Parathyroid adenoma (tissue), 2 donors: ENCODE results near the gene IRF2BPL.

Experiments used
- H2AFZ ChIP-seq: fragments of 300-600 bp; sonication (generic); one replicate; pipeline ENCODE4 v1.7.0; 2017; ENCODE audit warnings: antibody characterized with exemption, mild to moderate bottlenecking
- H3K27ac ChIP-seq: fragments of 300-600 bp; sonication (generic); one replicate; pipeline ENCODE4 v1.7.0; 2017
- H3K27me3 ChIP-seq: fragments of 300-600 bp; sonication (generic); one replicate; pipeline ENCODE4 v1.7.0; 2017; ENCODE audit warnings: low read length; ENCODE audit not compliant: control insufficient read depth, insufficient read depth
- H3K36me3 ChIP-seq: fragments of 300-600 bp; sonication (generic); one replicate; pipeline ENCODE4 v1.7.0; 2017; ENCODE audit warnings: low read length; ENCODE audit not compliant: control insufficient read depth, insufficient read depth
- H3K4me1 ChIP-seq: fragments of 300-600 bp; sonication (generic); one replicate; pipeline ENCODE4 v1.7.0; 2017; ENCODE audit warnings: control low read depth
- H3K4me2 ChIP-seq: fragments of 300-600 bp; sonication (generic); one replicate; pipeline ENCODE4 v1.7.0; 2017; ENCODE audit warnings: low read length
- H3K4me3 ChIP-seq: fragments of 300-600 bp; sonication (generic); one replicate; pipeline ENCODE4 v1.7.0; 2017; ENCODE audit warnings: low read depth, low read length
- H3K79me2 ChIP-seq: fragments of 300-600 bp; sonication (generic); one replicate; pipeline ENCODE4 v1.7.0; 2017; ENCODE audit warnings: control low read depth
- H3K9ac ChIP-seq: fragments of 300-600 bp; sonication (generic); one replicate; pipeline ENCODE4 v1.7.0; 2017; ENCODE audit warnings: mild to moderate bottlenecking
- H3K9me3 ChIP-seq: fragments of 300-600 bp; sonication (generic); one replicate; pipeline ENCODE4 v1.7.0; 2017; ENCODE audit warnings: low read length; ENCODE audit not compliant: control insufficient read depth
- TF ChIP-seq, protein P1 (sequence below): fragments of 300-600 bp; sonication (generic); IDR thresholded peaks from one replicate; pipeline ENCODE4 v1.7.0; 2017; ENCODE audit warnings: antibody characterized with exemption, mild to moderate bottlenecking
- donor health status: primary hyperparathyroidism.

The IRF2BPL gene

DNA sequence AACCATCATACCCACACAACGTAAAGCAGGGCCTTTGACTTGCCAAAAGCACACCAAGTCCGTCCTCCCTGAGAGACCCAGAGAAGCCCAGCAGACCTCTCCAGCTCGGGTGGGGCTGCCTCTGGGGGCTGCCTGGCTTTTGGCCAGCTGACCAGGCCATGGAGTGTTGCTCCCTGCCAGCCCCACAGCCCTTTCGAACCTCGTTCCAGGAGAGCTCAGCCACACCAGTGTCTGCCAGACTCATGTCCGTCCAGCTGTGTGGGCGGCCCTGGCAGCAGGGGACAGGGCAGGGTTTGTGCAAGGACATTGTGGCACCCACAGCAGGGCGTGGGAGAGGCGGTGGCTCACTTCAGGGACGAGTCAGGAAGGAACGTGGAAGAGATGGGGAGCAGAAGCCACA is 22.6 kb upstream of the IRF2BPL start:
- Histone ChIP-seq H3K27me3 (no peaks in the 10 kb centered on the region), H3K9me3 (no peaks in the 10 kb centered on the region), H3K4me3 (no peak overlapping the region), H3K36me3 (no peaks in the 10 kb centered on the region), H3K79me2 (no peaks in the 10 kb centered on the region), H3K4me1 (peaks cover 3% of the 10 kb centered on the region), H2AFZ (peak overlapping the region; percentile 73), H3K9ac (no peak overlapping the region), H3K4me2 (no peak overlapping the region), H3K27ac (peak overlapping the region; percentile 42)
- TF ChIP-seq, protein P1, sequence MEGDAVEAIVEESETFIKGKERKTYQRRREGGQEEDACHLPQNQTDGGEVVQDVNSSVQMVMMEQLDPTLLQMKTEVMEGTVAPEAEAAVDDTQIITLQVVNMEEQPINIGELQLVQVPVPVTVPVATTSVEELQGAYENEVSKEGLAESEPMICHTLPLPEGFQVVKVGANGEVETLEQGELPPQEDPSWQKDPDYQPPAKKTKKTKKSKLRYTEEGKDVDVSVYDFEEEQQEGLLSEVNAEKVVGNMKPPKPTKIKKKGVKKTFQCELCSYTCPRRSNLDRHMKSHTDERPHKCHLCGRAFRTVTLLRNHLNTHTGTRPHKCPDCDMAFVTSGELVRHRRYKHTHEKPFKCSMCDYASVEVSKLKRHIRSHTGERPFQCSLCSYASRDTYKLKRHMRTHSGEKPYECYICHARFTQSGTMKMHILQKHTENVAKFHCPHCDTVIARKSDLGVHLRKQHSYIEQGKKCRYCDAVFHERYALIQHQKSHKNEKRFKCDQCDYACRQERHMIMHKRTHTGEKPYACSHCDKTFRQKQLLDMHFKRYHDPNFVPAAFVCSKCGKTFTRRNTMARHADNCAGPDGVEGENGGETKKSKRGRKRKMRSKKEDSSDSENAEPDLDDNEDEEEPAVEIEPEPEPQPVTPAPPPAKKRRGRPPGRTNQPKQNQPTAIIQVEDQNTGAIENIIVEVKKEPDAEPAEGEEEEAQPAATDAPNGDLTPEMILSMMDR, result no peak

DNA sequence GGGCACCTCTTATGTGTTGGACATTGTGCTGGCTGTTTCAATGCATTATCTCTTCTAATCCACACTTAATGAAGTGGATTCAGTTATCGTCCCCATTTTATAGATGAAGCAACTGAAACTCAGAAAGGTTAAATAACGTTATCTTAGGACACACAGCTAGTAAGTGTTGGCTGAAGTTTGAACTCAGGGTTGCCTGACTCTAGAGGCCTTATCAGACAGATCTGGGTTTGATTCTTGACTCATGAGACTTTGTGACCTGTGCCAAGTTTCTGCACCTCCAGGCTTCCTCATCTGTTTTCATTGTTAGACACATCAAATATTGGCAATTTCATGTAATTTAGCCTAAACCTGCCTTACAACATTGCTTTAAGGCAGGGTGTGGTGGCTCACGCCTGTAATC is 18.2 kb upstream of the IRF2BPL start:
- Histone ChIP-seq H3K4me3 (no peak overlapping the region), H3K79me2 (no peaks in the 10 kb centered on the region), H3K36me3 (no peaks in the 10 kb centered on the region), H3K27me3 (no peaks in the 10 kb centered on the region), H3K9ac (no peak overlapping the region), H2AFZ (no peak overlapping the region), H3K27ac (no peak overlapping the region), H3K9me3 (no peaks in the 10 kb centered on the region), H3K4me2 (no peak overlapping the region), H3K4me1 (peaks cover 40% of the 10 kb centered on the region)
- TF ChIP-seq, protein P1, result no peak

DNA sequence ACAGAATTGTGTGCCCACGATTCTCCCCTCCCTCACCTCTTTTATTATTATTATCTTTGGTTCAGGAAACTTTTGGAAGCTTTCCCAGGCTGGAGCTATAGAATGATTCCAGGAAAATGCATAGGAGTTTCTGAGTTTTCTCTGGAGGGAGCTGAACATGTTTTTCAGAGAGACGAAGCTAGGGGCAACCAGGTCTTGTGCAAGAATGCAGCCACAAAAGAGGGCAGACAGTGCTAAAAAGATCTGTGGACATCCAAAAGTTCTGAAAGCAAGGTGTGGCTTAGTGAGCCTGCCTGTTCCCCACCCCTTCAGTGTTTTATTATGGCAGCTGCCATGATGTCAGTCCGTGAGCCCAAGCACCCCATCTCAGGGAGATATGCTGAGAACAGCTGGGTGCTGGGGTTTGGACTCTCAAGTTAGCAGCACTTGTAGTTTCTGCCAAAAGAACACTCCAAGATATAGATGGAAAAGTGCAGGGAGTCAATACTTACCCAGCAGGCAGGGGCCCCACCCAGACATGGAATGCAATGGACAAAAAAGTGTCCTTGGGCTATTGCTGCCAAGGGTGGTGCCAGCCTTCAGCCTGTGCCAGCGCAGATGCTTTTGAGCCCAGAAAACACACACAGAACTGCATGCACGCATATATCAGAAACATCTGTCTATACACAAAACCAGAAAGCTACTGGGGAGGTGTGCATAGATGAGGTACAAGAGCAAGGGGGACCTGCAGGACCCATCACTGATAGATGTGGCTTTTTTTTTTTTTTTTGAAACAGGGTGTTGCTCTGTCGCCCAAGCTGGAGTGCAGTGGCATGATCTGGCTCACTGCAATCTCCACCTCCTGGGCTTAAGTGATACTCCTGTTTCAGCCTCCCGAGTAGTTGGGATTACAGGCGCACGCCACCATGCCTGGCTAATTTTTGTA is 17.0 kb upstream of the IRF2BPL start:
- no peak overlapping the region for H3K4me2 ChIP-seq
- peak overlapping the region; percentile 40 for H2AFZ ChIP-seq
- no peaks in the 10 kb centered on the region for H3K27me3 ChIP-seq
- H3K79me2 ChIP-seq, result no peaks in the 10 kb centered on the region
- TF ChIP-seq, protein P1, result no peak
- H3K27ac ChIP-seq, result peak overlapping the region; percentile 94
- H3K4me3 ChIP-seq, result no peak overlapping the region
- no peaks in the 10 kb centered on the region for H3K36me3 ChIP-seq
- H3K4me1 ChIP-seq, result peaks cover 49% of the 10 kb centered on the region
- H3K9me3 ChIP-seq, result no peaks in the 10 kb centered on the region
- no peak overlapping the region for H3K9ac ChIP-seq

DNA sequence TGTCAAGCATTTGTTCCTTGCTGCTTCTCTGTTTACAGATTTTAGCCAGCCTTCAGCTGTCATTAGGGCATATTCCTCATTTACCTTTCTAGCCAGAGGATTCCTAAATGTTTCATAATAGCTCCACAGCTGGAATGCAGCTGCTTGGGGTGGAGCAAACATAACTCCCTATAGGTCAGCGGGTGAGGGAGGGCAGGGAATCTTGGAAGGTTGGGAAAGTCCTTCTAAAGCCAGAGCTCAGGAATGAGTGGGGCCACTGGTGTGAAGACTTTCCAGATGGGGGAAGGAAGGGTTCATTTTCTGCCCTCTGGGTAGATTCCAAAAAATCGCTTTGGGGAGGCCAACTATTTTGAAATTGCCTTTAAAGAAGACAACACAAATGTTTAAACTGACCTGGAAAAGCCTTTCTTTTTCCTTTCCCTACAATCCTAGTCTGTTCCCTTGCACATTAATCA is 16.3 kb upstream of the IRF2BPL start:
- no peak overlapping the region for H3K4me3 ChIP-seq
- no peaks in the 10 kb centered on the region for H3K36me3 ChIP-seq
- peak overlapping the region; percentile 40 for H2AFZ ChIP-seq
- no peaks in the 10 kb centered on the region for H3K9me3 ChIP-seq
- H3K4me1 ChIP-seq, result peaks cover 53% of the 10 kb centered on the region
- H3K79me2 ChIP-seq, result no peaks in the 10 kb centered on the region
- H3K27ac ChIP-seq, result peak overlapping the region; percentile 94
- H3K27me3 ChIP-seq, result no peaks in the 10 kb centered on the region
- no peak overlapping the region for H3K9ac ChIP-seq
- TF ChIP-seq, protein P1, result no peak
- no peak overlapping the region for H3K4me2 ChIP-seq
